Gastroesophageal sphincter (tissue), 3 donors: ENCODE results near the gene XIRP2.

ENCODE experiments used
- POLR2A ChIP-seq, 2 donors: fragments of 450-650 bp; IDR thresholded peaks; one replicate each; pipeline ENCODE4 v1.6.1; 2017; ENCODE audit warnings: antibody characterized with exemption in 2 of 2, mild to moderate bottlenecking in 2 of 2, moderate library complexity in 1 of 2
- POLR2AphosphoS5 ChIP-seq: sonication (generic); formaldehyde crosslinking; IDR thresholded peaks from one replicate; pipeline ENCODE4 v1.6.1; 2017; ENCODE audit warnings: antibody characterized with exemption
- TF ChIP-seq, protein P1 (sequence below), 4 experiments: fragments of 200-600 bp in 2 of 4; fragments of 450-650 bp in 2 of 4; sonication (generic) in 1 of 4; IDR thresholded peaks; one replicate each; pipeline ENCODE4 v1.5.1; 2017 to 2019; ENCODE audit warnings: antibody characterized with exemption in 4 of 4, mild to moderate bottlenecking in 2 of 4, moderate library complexity in 2 of 4

DNA sequence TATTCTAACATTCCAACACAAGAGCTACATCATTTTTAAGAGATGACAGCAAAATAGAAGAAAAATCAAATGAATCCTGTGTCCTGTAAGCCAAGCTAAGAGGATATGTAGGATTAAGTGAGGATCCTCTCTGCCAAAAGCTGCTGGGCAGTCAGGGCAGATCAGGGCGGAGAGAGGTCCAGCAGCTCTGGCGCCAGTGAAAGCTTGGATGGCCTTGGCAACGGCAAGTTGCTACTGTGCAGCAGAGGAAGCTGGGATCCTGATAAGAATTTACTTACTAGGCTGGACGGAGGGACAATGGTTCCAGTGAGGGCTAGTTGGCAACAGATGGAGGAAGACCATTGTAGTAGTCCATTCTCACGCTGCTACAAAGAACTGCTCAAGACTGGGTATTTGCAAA lies 391.5 kb downstream of the XIRP2 start:
- TF ChIP-seq, protein P1, sequence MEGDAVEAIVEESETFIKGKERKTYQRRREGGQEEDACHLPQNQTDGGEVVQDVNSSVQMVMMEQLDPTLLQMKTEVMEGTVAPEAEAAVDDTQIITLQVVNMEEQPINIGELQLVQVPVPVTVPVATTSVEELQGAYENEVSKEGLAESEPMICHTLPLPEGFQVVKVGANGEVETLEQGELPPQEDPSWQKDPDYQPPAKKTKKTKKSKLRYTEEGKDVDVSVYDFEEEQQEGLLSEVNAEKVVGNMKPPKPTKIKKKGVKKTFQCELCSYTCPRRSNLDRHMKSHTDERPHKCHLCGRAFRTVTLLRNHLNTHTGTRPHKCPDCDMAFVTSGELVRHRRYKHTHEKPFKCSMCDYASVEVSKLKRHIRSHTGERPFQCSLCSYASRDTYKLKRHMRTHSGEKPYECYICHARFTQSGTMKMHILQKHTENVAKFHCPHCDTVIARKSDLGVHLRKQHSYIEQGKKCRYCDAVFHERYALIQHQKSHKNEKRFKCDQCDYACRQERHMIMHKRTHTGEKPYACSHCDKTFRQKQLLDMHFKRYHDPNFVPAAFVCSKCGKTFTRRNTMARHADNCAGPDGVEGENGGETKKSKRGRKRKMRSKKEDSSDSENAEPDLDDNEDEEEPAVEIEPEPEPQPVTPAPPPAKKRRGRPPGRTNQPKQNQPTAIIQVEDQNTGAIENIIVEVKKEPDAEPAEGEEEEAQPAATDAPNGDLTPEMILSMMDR (IDR thresholded peaks at IDR 0.05): no peak
- no peak for TF ChIP-seq POLR2AphosphoS5
- TF ChIP-seq POLR2A (IDR thresholded peaks at IDR 0.05): no peak
